GM23248 (cell line): Measurements from ENCODE around the gene RAB44. TPM values are rescaled to one million over a fixed set of nuclear protein-coding genes. Genes with fewer than 3 reads are reported as not detected.
"Not testable (repeated sequence)": the region's sequence is repeated elsewhere in the genome, so short reads cannot be mapped to it uniquely, and the experiment has no call there.

Source experiments
- DNase-seq: peaks from one replicate; pipeline ENCODE4 v3.0.0-alpha.2; 2015
- H2AFZ ChIP-seq: fragments of 200-600 bp; sonication (generic); 2 replicates; pipeline ENCODE4 v1.6.1; 2016; ENCODE audit warnings: antibody characterized with exemption
- H3F3A ChIP-seq: fragments of 200-600 bp; sonication (generic); 2 replicates; pipeline ENCODE4 v1.6.1; 2016; ENCODE audit warnings: mild to moderate bottlenecking, antibody characterized with exemption, mixed run types; ENCODE audit not compliant: insufficient read depth
- H3K27ac ChIP-seq: fragments of 200-600 bp; sonication (generic); 2 replicates; pipeline ENCODE4 v1.5.1; 2016; ENCODE audit warnings: mild to moderate bottlenecking
- H3K27me3 ChIP-seq: fragments of 200-600 bp; sonication (generic); replicated peaks from 2 replicates; pipeline ENCODE4 v1.6.1; 2016; ENCODE audit warnings: mild to moderate bottlenecking; ENCODE audit not compliant: insufficient read depth
- H3K36me3 ChIP-seq: fragments of 200-600 bp; sonication (generic); 2 replicates; pipeline ENCODE4 v1.6.1; 2016; ENCODE audit warnings: low read depth, mild to moderate bottlenecking
- H3K4me1 ChIP-seq: fragments of 200-600 bp; sonication (generic); 2 replicates; pipeline ENCODE4 v1.6.1; 2016; ENCODE audit warnings: mild to moderate bottlenecking; ENCODE audit not compliant: insufficient read depth
- H3K4me2 ChIP-seq: fragments of 200-600 bp; sonication (generic); one replicate; pipeline ENCODE4 v1.6.1; 2016; ENCODE audit warnings: mild to moderate bottlenecking; ENCODE audit not compliant: unreplicated experiment
- H3K4me3 ChIP-seq: fragments of 200-600 bp; sonication (generic); 2 replicates; pipeline ENCODE4 v1.5.1; 2016; ENCODE audit warnings: mild to moderate bottlenecking
- H3K79me2 ChIP-seq: fragments of 200-600 bp; sonication (generic); 2 replicates; pipeline ENCODE4 v1.6.1; 2016; ENCODE audit warnings: mild to moderate bottlenecking; ENCODE audit not compliant: insufficient read depth
- H3K9ac ChIP-seq: fragments of 200-600 bp; sonication (generic); 2 replicates; pipeline ENCODE4 v1.6.1; 2016; ENCODE audit warnings: mild to moderate bottlenecking
- H3K9me2 ChIP-seq: fragments of 200-600 bp; sonication (generic); 2 replicates; pipeline ENCODE4 v1.6.1; 2016; ENCODE audit warnings: mixed run types, mild to moderate bottlenecking, moderate library complexity; ENCODE audit not compliant: insufficient read depth
- H3K9me3 ChIP-seq: fragments of 200-600 bp; sonication (generic); one replicate; pipeline ENCODE4 v1.6.1; 2017; ENCODE audit warnings: low read depth
- H4K20me1 ChIP-seq: fragments of 200-600 bp; sonication (generic); 2 replicates; pipeline ENCODE4 v1.6.0; 2016; ENCODE audit not compliant: insufficient read depth
- EZH2 ChIP-seq: fragments of 200-600 bp; sonication (generic); IDR thresholded peaks from 2 replicates; pipeline ENCODE4 v1.6.1; 2018; ENCODE audit warnings: antibody characterized with exemption, mild to moderate bottlenecking; ENCODE audit not compliant: insufficient read depth, poor library complexity, severe bottlenecking
- EZH2phosphoT487 ChIP-seq: fragments of 200-600 bp; sonication (generic); IDR thresholded peaks from 2 replicates; pipeline ENCODE4 v1.6.1; 2018; ENCODE audit warnings: antibody characterized with exemption, moderate library complexity, mild to moderate bottlenecking, low read depth; ENCODE audit not compliant: insufficient read depth
- WGBS, 2 experiments: methylation state at CpG; one replicate each; pipeline ENCODE4 v1.1.6; 2015 to 2017; ENCODE audit warnings: low lambda C conversion rate in 2 of 2, low coverage in 1 of 2; ENCODE audit errors: missing lambda C conversion rate in 2 of 2; 5-methylcytosine and 5-hydroxymethylcytosine counted together
- in situ Hi-C: fragments of 300-500 bp; cut with MboI; formaldehyde crosslinking; loops from 2 replicates; pipeline ENCODE4 v1.15.0; 2020
- polyA plus RNA-seq: library from polyadenylated mRNA; unstranded; fragments of >200 nt; fragmentation: Nextera tagmentation; extraction: Ambion mirVana; gene quantifications from 2 replicates; pipeline ENCODE4 v1.2.1, GENCODE V29; 2016
- total RNA-seq: library from RNA; depleted of rRNA; stranded (reverse); fragments of >200 nt; shearing (Covaris generic); gene quantifications from 2 replicates; pipeline ENCODE4 v1.2.3, GENCODE V29; 2014

Gene RAB44
- total and polyA plus RNA-seq, 2 experiments from 2014 or later = not detected

DNA sequence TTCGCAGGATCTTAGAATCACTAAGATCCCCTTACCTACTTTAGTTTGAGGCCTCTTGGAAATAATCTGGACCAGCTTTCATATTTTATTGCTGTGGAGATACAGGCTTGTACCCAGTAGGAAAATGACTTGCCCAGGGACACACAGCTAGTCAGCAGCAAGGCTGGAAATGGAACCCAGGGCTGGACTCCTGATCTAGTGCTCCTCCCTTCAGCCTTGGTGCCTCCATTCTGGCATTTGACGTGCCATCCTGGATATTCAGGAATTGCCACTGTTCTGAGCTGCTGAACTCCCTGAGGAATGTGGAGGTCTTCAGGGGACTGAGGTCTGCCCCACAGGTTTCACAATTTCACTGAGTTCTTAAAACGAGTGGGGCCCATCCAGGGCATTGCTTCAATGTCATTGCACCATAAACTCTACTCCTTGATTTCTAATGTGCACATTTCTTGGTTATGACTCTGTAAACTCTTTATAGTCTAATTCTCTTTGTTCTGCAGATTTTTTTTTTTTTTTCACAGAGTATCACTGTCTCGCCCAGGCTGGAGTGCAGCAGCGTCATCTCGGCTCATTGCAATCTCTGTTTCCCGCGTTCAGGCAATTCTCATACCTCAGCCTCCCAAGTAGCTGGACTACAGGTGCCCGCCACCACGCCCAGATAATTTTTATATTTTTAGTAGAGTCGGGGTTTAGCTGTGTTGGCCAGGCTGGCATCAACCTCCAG, 45.8 kb upstream of the RAB44 start:
- Histone ChIP-seq H3K4me3 (no peak overlapping the region), H3K4me1 (0 out of 2 replicates have a peak, but pooled peaks cover 4% of the 10 kb centered on the region), H3K9ac (no peak overlapping the region), H3K27me3 (no peaks in the 10 kb centered on the region), H3K27ac (no peak overlapping the region), H3K36me3 (no peaks in the 10 kb centered on the region), H3K4me2 (no peak overlapping the region), H3F3A (no peaks in the 10 kb centered on the region), H3K79me2 (no peaks in the 10 kb centered on the region), H3K9me2 (no peaks in the 10 kb centered on the region), H2AFZ (no peak overlapping the region), H4K20me1 (no peaks in the 10 kb centered on the region), H3K9me3 (no peaks in the 10 kb centered on the region)
- no peak for DNase-seq
- WGBS, 2 experiments = 95 to 98% methylated on average over 11 of the region's 11 CpGs
- in situ Hi-C loops = no loop called here
- TF ChIP-seq EZH2 (no peak), EZH2phosphoT487 (no peak)

DNA sequence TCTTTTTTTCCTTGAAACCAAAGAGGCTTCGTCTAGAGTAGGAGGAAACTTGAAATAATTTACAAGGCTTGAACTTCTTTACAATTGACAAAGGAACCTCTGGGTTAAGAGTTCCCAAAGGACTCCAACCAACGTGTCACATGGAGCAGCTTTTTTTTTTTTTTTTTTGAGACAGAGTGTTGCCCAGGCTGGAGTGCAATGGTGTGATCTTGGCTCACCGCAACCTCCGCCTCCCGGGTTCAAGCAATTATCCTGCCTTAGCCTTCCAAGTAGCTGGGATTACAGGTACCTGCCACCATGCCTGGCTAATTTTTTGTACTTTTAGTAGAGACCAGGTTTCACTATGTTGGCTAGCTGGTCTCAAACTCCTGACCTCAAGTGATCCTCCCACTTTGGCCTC, 43.2 kb upstream of the RAB44 start:
- H3K9me3 ChIP-seq, H3K27ac ChIP-seq, H3K27me3 ChIP-seq, DNase-seq, H3K36me3 ChIP-seq, H4K20me1 ChIP-seq, H3K4me2 ChIP-seq, H3K4me3 ChIP-seq, in situ Hi-C loops, H3K9me2 ChIP-seq, H2AFZ ChIP-seq, H3K9ac ChIP-seq, H3K79me2 ChIP-seq: not testable (repeated sequence)
- 87 to 90% methylated on average over 5 of the region's 5 CpGs for WGBS, 2 experiments
- H3K4me1 ChIP-seq = peaks cover 21% of the 10 kb centered on the region
- peaks cover 21% of the 10 kb centered on the region for H3F3A ChIP-seq

DNA sequence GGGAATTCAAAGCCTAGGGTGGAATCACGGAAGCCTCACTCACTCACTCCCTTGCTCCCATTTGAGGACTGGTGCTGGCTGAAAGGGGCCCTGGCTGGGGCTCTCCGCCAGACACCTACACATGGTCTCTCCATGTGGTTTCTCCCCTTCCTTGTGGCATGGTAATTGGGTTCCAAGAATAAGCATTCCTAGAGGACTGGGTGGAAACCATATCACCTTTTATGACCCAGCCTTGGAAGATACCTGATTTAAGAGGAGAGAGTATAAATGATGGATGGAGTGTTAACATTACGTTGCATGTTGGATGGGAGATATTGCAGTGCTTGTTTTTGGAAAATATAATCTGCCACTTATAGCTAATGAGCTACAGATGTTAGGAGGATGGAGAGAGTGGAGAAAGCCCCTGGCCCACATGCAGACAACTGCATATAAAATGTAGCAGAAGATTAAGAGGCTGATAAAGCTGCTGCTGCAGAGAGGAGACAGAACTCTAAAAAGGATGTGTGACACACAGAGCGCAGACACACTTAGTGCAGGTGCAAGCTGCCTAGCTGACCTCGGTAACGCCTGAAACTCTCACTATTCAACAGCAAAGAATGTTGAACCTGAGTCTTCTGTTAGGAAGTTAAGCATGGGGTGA, 42.4 kb upstream of the RAB44 start:
- H3K79me2 ChIP-seq = no peaks in the 10 kb centered on the region

DNA sequence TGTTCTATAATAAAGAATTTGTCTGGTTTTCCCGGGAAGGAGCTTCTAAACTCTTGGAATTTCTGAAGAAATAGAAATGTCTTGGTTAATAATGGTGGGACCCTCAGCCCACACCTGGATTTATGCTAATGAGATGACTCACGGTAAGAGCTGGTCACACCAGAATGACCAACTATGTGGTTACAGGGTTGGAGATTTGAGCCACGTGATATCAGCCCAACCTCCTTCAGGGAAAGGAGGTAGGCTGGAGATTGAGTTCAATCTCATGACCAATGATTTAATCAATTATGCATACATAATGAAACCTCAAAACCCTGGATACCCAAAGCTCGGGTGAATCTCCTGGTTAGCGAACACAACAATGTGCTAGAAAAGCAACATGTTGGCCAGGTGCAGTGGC, 41.2 kb upstream of the RAB44 start:
- WGBS, 2 experiments = 67 to 76% methylated on average over 5 of the region's 5 CpGs
- no peaks in the 10 kb centered on the region for H4K20me1 ChIP-seq

More for the DNA sequence above, 42.4 kb upstream of the RAB44 start:
- Histone ChIP-seq H4K20me1 (no peaks in the 10 kb centered on the region), H3K4me3 (no peak overlapping the region), H3K27me3 (no peaks in the 10 kb centered on the region), H3K27ac (no peak overlapping the region), H3K4me2 (no peak overlapping the region), H3K9me3 (no peaks in the 10 kb centered on the region), H2AFZ (no peak overlapping the region), H3K36me3 (no peaks in the 10 kb centered on the region), H3F3A (peaks cover 28% of the 10 kb centered on the region), H3K4me1 (peaks cover 25% of the 10 kb centered on the region), H3K9me2 (no peaks in the 10 kb centered on the region), H3K9ac (no peak overlapping the region)
- no peak for TF ChIP-seq EZH2
- TF ChIP-seq EZH2phosphoT487 = no peak
- 83% methylated on average over 6 of the region's 6 CpGs for WGBS, 2 experiments
- in situ Hi-C loops = no loop called here
- DNase-seq = no peak

More for the DNA sequence above, 41.2 kb upstream of the RAB44 start:
- H3K79me2 ChIP-seq = no peaks in the 10 kb centered on the region
- no peaks in the 10 kb centered on the region for H3K27me3 ChIP-seq
- no peaks in the 10 kb centered on the region for H3K9me3 ChIP-seq
- H3K4me1 ChIP-seq = peaks cover 25% of the 10 kb centered on the region
- no peak overlapping the region for H3K27ac ChIP-seq
- no peak for DNase-seq
- in situ Hi-C loops = no loop called here
- TF ChIP-seq EZH2phosphoT487 (no peak), EZH2 (no peak)
- peaks cover 28% of the 10 kb centered on the region for H3F3A ChIP-seq
- no peak overlapping the region for H3K4me2 ChIP-seq
- H3K36me3 ChIP-seq = no peaks in the 10 kb centered on the region
- H3K9me2 ChIP-seq = no peaks in the 10 kb centered on the region
- no peak overlapping the region for H3K4me3 ChIP-seq
- no peak overlapping the region for H3K9ac ChIP-seq
- no peak overlapping the region for H2AFZ ChIP-seq
